ENCODE results near the gene MGAT2. TPM values are rescaled to one million over a fixed set of nuclear protein-coding genes. Genes with fewer than 3 reads are reported as not detected.

MGAT2 gene
- total RNA-seq, 6 donors from 2014 or later = 14.7 to 41.7 (median 25.5) TPM

- TF ChIP-seq POLR2AphosphoS5 (IDR thresholded peaks at IDR 0.05) = no peak
- no peak for TF ChIP-seq POLR2A (IDR thresholded peaks at IDR 0.05)
- TF ChIP-seq, protein P1, sequence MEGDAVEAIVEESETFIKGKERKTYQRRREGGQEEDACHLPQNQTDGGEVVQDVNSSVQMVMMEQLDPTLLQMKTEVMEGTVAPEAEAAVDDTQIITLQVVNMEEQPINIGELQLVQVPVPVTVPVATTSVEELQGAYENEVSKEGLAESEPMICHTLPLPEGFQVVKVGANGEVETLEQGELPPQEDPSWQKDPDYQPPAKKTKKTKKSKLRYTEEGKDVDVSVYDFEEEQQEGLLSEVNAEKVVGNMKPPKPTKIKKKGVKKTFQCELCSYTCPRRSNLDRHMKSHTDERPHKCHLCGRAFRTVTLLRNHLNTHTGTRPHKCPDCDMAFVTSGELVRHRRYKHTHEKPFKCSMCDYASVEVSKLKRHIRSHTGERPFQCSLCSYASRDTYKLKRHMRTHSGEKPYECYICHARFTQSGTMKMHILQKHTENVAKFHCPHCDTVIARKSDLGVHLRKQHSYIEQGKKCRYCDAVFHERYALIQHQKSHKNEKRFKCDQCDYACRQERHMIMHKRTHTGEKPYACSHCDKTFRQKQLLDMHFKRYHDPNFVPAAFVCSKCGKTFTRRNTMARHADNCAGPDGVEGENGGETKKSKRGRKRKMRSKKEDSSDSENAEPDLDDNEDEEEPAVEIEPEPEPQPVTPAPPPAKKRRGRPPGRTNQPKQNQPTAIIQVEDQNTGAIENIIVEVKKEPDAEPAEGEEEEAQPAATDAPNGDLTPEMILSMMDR (IDR thresholded peaks at IDR 0.05) = no peak
- no peak for TF ChIP-seq EP300 (IDR thresholded peaks at IDR 0.05)
- ATAC-seq (ENCODE audit: low FRiP score in 2 of 2) = no peak
- 1% methylated on average over 11 of the region's 11 CpGs for WGBS, 2 donors
- Histone ChIP-seq H3K4me1 (peaks cover 38 to 45% (median 39%) of the 10 kb centered on the region in 4 donors), H3K9me3 (no peaks in the 10 kb centered on the region), H3K27me3 (no peaks in the 10 kb centered on the region), H3K4me3 (peak overlapping the region; percentile 56 to 98 (median 88)), H3K27ac (peak overlapping the region; percentile 91 to 97 (median 96)), H3K36me3 (peaks cover 4 to 24% (median 8%) of the 10 kb centered on the region in 4 donors)
- DNase-seq = no peak
Observed at GRCh38 chr14:49619730-49620129, 869 bp upstream of the MGAT2 start.

GRCh38 chr14:49621114-49621881 is 699 bp downstream of the MGAT2 start:
- H3K27me3 ChIP-seq = no peaks in the 10 kb centered on the region
- peak; percentile 78 to 82 for ATAC-seq (ENCODE audit: low FRiP score in 2 of 2)
- H3K9me3 ChIP-seq = no peaks in the 10 kb centered on the region
- no peak for TF ChIP-seq POLR2AphosphoS5 (IDR thresholded peaks at IDR 0.05)
- no peak for TF ChIP-seq EP300 (IDR thresholded peaks at IDR 0.05)
- no peak for TF ChIP-seq POLR2A (IDR thresholded peaks at IDR 0.05)
- TF ChIP-seq, protein P1 (IDR thresholded peaks at IDR 0.05) = no peak
- peaks cover 4 to 28% (median 8%) of the 10 kb centered on the region in 4 donors for H3K36me3 ChIP-seq
- peaks cover 38 to 45% (median 39%) of the 10 kb centered on the region in 4 donors for H3K4me1 ChIP-seq
- peak overlapping the region; percentile 78 to 98 (median 88) for H3K4me3 ChIP-seq
- DNase-seq = peak; percentile 78 to 96
- peak overlapping the region; percentile 91 to 97 (median 96) for H3K27ac ChIP-seq
- WGBS, 2 donors = 10 to 24% methylated on average over 10 to 28 of the region's 65 CpGs

- WGBS, 2 donors = 72 to 78% methylated on average over 3 of the region's 3 CpGs
- no peak for TF ChIP-seq POLR2AphosphoS5 (IDR thresholded peaks at IDR 0.05)
- TF ChIP-seq, protein P1 (IDR thresholded peaks at IDR 0.05) = no peak
- TF ChIP-seq POLR2A (IDR thresholded peaks at IDR 0.05) = no peak
- no peak for TF ChIP-seq EP300 (IDR thresholded peaks at IDR 0.05)
- Histone ChIP-seq H3K27ac (peak overlapping the region in 3 of 4 donors; percentile 14 to 97 (median 91)), H3K9me3 (no peaks in the 10 kb centered on the region), H3K4me3 (peak overlapping the region; percentile 78 to 98 (median 88)), H3K36me3 (peaks cover 4 to 32% (median 8%) of the 10 kb centered on the region in 4 donors), H3K4me1 (peaks cover 38 to 45% (median 39%) of the 10 kb centered on the region in 4 donors), H3K27me3 (no peaks in the 10 kb centered on the region)
- ATAC-seq (ENCODE audit: low FRiP score in 2 of 2) = no peak
- no peak for DNase-seq
Observed at GRCh38 chr14:49622022-49622607, 1.5 kb downstream of the MGAT2 start.

- peaks cover under 1 to 22% (median 4%) of the 10 kb centered on the region in 4 donors for H3K36me3 ChIP-seq
- TF ChIP-seq POLR2AphosphoS5 (IDR thresholded peaks at IDR 0.05) = no peak
- TF ChIP-seq POLR2A (IDR thresholded peaks at IDR 0.05) = no peak
- TF ChIP-seq, protein P1 (IDR thresholded peaks at IDR 0.05) = no peak
- no peak for TF ChIP-seq EP300 (IDR thresholded peaks at IDR 0.05)
- WGBS, 2 donors = 64 to 72% methylated on average over 3 of the region's 3 CpGs
- H3K27ac ChIP-seq = no peak overlapping the region
- no peaks in the 10 kb centered on the region for H3K27me3 ChIP-seq
- DNase-seq (no peak), ATAC-seq (ENCODE audit: low FRiP score in 2 of 2) (no peak)
- H3K4me3 ChIP-seq = peak overlapping the region in 1 of 4 donors; percentile 98
- no peaks in the 10 kb centered on the region for H3K9me3 ChIP-seq
- H3K4me1 ChIP-seq = peaks cover 36 to 44% (median 39%) of the 10 kb centered on the region in 4 donors
Observed at GRCh38 chr14:49623387-49623786, 2.8 kb downstream of the MGAT2 start.

Measured in upper lobe of left lung (tissue), 6 donors.